Small intestine (tissue), 7 donors: ENCODE data around the gene CAMTA2. TPM values are rescaled to one million over a fixed set of nuclear protein-coding genes. Genes with fewer than 3 reads are reported as not detected.
A peak's percentile ranks its signal among the peaks of the same experiment; 100 is the strongest.

Experiments used
- DNase-seq, 2 donors: peaks; one replicate each; pipeline versions ENCODE4 v3.0.0 to v3.0.0-alpha.2; 2013
- FAIRE-seq: peaks from 2 replicates; lab custom pipeline; 2012; peaks lifted over from hg19 to GRCh38; lab: Jason Lieb, UNC
- H3K27ac ChIP-seq, 3 donors: one replicate each; pipeline ENCODE4 v1.5.1; 2013; ENCODE audit warnings: low read length in 2 of 3, mild to moderate bottlenecking in 2 of 3, control low read depth in 1 of 3, inconsistent platforms in 1 of 3, low read depth in 1 of 3, moderate library complexity in 1 of 3
- H3K27me3 ChIP-seq, 3 donors: one replicate each; pipeline ENCODE4 v1.6.1; 2013; ENCODE audit warnings: low read length in 3 of 3, inconsistent platforms in 1 of 3; ENCODE audit not compliant: control insufficient read depth in 3 of 3, insufficient read depth in 3 of 3
- H3K36me3 ChIP-seq, 3 donors: one replicate each; pipeline ENCODE4 v1.6.1; 2013; ENCODE audit warnings: low read length in 3 of 3, inconsistent platforms in 1 of 3, low read depth in 1 of 3, mild to moderate bottlenecking in 1 of 3, moderate library complexity in 1 of 3; ENCODE audit not compliant: control insufficient read depth in 3 of 3, insufficient read depth in 2 of 3
- H3K4me1 ChIP-seq, 3 donors: one replicate each; pipeline ENCODE4 v1.6.1; 2013; ENCODE audit warnings: low read length in 2 of 3, inconsistent platforms in 1 of 3, low read depth in 1 of 3, mild to moderate bottlenecking in 1 of 3, moderate library complexity in 1 of 3; ENCODE audit not compliant: control insufficient read depth in 3 of 3, insufficient read depth in 2 of 3
- H3K4me3 ChIP-seq, 3 donors: one replicate each; pipeline ENCODE4 v1.5.1; 2013; ENCODE audit warnings: low read length in 3 of 3, control low read depth in 1 of 3, inconsistent platforms in 1 of 3, low read depth in 1 of 3, mild to moderate bottlenecking in 1 of 3, moderate library complexity in 1 of 3
- H3K9me3 ChIP-seq, 2 donors: one replicate each; pipeline ENCODE4 v1.6.1; 2013; ENCODE audit warnings: low read depth in 1 of 2, low read length in 1 of 2; ENCODE audit not compliant: control insufficient read depth in 2 of 2, insufficient read depth in 1 of 2
- WGBS, 3 donors: extraction: QIAGEN DNeasy Blood & Tissue Kit; methylation state at CpG; one replicate each; pipeline ENCODE4 v1.1.7; 2013; 5-methylcytosine and 5-hydroxymethylcytosine counted together
- polyA plus RNA-seq, 4 donors: library from polyadenylated mRNA; stranded (reverse) in 3 of 4; unstranded in 1 of 4; fragments of 200-250 nt in 3 of 4; fragments of 120-200 nt in 1 of 4; gene quantifications; one replicate each; pipeline versions ENCODE4 v1.2.1 to v1.2.3, GENCODE V29; 2013
- donor health status: healthy with polysubstance abuse.
- donor health status: control.
- donor health status: control.
- donor health status: Bipolar disorder and iron deficiency.
- donor health status: healthy.

The CAMTA2 gene
- polyA plus RNA-seq, 4 donors, result 34.1 to 93.7 (median 58.6) TPM

DNA sequence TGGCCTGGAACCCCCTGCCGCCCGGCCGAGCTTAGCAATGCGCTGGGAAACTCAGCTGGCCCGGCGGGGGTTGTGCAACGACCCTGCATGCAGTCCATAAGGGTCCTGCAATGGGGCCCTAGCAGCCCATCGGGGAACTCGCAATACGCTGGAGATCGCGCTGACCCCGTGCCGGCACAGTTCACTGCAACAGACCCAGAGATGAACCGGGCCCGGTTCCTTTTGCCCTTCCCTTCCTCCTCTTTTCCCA lies 48.0 kb downstream of the CAMTA2 start:
- H3K27ac ChIP-seq, result peak overlapping the region; percentile 87 to 96 (median 93)
- FAIRE-seq (no peak), DNase-seq (no peak)
- H3K4me1 ChIP-seq, result peaks cover 4 to 22% (median 9%) of the 10 kb centered on the region in 3 donors
- H3K27me3 ChIP-seq, result no peaks in the 10 kb centered on the region
- WGBS, 3 donors, result 0 to 1% (median 0%) methylated on average over 9 to 16 of the region's 16 CpGs
- peaks cover 2 to 65% (median 15%) of the 10 kb centered on the region in 3 donors for H3K36me3 ChIP-seq
- peak overlapping the region; percentile 64 to 97 (median 92) for H3K4me3 ChIP-seq
- H3K9me3 ChIP-seq, result no peaks in the 10 kb centered on the region

DNA sequence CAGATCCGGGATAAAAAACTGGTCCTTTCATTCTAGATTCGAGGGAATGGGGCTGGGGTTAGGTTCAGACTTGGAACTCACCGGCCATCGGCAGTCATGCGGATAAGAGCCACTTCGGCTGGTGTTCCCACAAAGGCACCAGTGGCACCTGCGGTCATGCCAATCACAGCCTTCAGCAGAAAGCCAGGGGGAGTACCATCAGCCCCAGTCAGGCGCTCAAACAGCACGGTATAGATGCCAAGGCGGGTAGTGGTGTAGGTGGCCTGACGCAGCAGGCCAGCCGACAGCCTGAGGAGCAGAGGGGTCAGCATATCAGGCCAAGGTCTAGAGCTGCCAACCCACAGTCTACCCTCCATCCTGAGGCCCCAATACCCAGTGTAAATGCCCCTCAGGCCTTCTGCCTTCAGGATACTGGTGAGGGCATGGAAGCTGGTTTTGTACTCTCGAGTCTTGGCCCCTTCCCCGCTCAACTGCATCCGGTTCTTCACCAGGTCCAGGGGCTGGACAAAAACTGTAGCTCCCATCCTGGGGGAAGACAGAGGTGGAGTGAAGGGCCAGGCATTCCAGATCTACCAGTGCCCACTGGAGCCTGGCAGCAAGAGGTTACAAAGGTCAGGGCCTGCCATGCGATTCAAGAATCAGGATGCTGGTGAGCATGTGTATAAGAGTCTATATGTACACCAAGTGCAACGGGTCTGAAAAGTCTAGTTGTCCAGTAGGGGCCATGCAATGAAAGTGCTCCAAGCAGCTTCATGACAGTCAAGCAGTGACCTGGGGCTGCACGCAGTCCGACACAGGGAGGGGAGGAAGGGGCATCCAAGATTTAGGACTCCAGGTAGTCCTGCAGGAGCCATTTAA lies 48.6 kb downstream of the CAMTA2 start:
- FAIRE-seq, result no peak
- Histone ChIP-seq H3K36me3 (peaks cover 2 to 60% (median 12%) of the 10 kb centered on the region in 3 donors), H3K27ac (peak overlapping the region; percentile 87 to 96 (median 93)), H3K9me3 (no peaks in the 10 kb centered on the region), H3K4me3 (peak overlapping the region; percentile 64 to 97 (median 92)), H3K4me1 (peaks cover 4 to 26% (median 11%) of the 10 kb centered on the region in 3 donors), H3K27me3 (no peaks in the 10 kb centered on the region)
- peak; percentile 19 to 29 for DNase-seq
- WGBS, 3 donors, result 23 to 56% (median 41%) methylated on average over 18 to 19 of the region's 19 CpGs

GRCh38 chr17:4938069-4938491 lies 49.4 kb downstream of the CAMTA2 start:
- H3K27me3 ChIP-seq, result no peaks in the 10 kb centered on the region
- FAIRE-seq (no peak), DNase-seq (no peak)
- H3K27ac ChIP-seq, result no peak overlapping the region
- peaks cover 3 to 27% (median 12%) of the 10 kb centered on the region in 3 donors for H3K4me1 ChIP-seq
- no peaks in the 10 kb centered on the region for H3K9me3 ChIP-seq
- H3K36me3 ChIP-seq, result peaks cover 2 to 53% (median 8%) of the 10 kb centered on the region in 3 donors
- H3K4me3 ChIP-seq, result peak overlapping the region in 1 of 3 donors; percentile 92
- 91 to 97% (median 95%) methylated on average over 11 of the region's 11 CpGs for WGBS, 3 donors

DNA sequence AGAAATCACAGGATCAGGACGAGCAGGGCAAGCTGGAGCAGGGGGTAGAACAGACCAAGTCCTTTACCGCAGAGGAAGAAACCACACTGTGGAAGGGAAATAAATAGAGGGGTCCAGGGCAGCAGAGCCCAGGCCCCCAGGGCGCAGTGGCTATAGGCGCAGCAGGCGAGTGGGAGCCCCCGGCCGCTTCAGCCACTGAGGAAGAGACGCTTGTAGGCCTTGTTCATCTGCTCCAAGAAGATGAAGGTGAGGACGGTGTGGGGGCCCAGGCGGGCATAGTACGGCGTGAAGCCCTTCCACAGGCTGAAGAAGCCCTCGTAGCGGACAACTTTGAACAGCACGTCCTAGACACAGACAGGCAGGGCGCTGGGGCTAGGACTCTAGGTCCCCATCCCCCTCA lies 49.9 kb downstream of the CAMTA2 start:
- H3K4me3 ChIP-seq, result no peak overlapping the region
- DNase-seq, result no peak
- FAIRE-seq, result no peak
- H3K27me3 ChIP-seq, result no peaks in the 10 kb centered on the region
- H3K4me1 ChIP-seq, result peaks cover 3 to 27% (median 12%) of the 10 kb centered on the region in 3 donors
- H3K36me3 ChIP-seq, result peaks cover 2 to 53% (median 6%) of the 10 kb centered on the region in 3 donors
- H3K9me3 ChIP-seq, result no peaks in the 10 kb centered on the region
- 93 to 95% (median 95%) methylated on average over 15 to 16 of the region's 16 CpGs for WGBS, 3 donors
- H3K27ac ChIP-seq, result no peak overlapping the region

DNA sequence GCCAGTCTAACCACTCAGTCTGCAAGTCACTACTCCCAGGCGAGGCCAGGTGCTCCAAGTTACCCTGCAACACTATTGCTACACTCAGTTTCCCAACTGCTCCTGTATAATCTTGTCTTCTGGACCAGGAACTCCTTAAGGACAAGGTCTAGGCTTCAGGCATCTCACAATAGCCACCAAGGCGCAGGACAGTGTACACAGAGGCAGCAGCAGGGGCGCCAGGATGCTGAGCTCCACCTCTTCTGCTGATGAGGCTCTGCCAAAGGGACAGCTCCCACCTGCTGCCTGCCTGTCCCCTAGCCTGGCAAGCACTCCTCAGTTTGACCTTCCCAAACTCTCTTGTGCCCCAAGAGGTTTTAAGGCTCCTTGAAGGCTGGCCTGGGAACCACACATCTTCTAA lies 51.0 kb downstream of the CAMTA2 start:
- DNase-seq (no peak), FAIRE-seq (no peak)
- 87 to 89% (median 87%) methylated on average over 3 of the region's 3 CpGs for WGBS, 3 donors
- Histone ChIP-seq H3K4me1 (peaks cover 3 to 20% (median 11%) of the 10 kb centered on the region in 3 donors), H3K27ac (no peak overlapping the region), H3K9me3 (no peaks in the 10 kb centered on the region), H3K4me3 (no peak overlapping the region), H3K27me3 (no peaks in the 10 kb centered on the region), H3K36me3 (peaks cover 2 to 48% (median 3%) of the 10 kb centered on the region in 3 donors)

- FAIRE-seq, result no peak
- peaks cover 3 to 17% (median 7%) of the 10 kb centered on the region in 3 donors for H3K4me1 ChIP-seq
Observed at GRCh38 chr17:4935650-4936049, 51.8 kb downstream of the CAMTA2 start.

DNA sequence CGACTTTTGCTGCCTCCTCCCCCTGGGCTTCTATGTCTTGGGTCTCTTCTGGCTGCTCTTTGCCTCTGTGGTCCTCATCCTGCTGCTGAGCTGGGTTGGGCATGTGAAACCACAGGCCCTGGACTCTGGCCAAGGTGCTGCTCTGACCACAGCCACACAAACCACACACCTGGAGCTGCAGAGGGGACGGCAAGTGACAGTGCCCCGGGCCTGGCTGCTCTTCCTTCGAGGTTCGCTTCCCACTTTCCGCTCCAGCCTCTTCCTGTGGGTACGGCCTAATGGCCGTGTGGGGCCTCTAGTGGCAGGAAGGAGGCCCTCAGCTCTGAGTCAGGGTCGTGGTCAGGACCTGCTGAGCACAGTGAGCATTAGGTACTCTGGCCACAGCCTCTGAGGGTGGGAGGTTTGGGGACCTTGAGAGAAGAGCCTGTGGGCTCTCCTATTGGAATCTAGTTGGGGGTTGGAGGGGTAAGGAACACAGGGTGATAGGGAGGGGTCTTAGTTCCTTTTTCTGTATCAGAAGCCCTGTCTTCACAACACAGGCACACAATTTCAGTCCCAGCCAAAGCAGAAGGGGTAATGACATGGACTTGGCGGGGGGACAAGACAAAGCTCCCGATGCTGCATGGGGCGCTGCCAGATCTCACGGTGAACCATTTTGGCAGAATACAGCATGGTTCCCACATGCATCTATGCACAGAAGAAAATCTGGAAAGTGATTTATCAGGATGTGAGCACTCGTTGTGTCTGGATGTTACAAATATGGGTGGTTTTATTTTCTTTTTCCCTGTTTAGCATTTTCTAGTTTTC lies 53.1 kb downstream of the CAMTA2 start:
- no peak overlapping the region for H3K4me3 ChIP-seq
- H3K27ac ChIP-seq, result no peak overlapping the region
- DNase-seq, result peak in 1 of 2 donors; percentile 23
- peaks cover 2 to 50% (median 3%) of the 10 kb centered on the region in 3 donors for H3K36me3 ChIP-seq
- 32 to 48% (median 39%) methylated on average over 14 of the region's 14 CpGs for WGBS, 3 donors
- H3K27me3 ChIP-seq, result no peaks in the 10 kb centered on the region
- no peaks in the 10 kb centered on the region for H3K9me3 ChIP-seq
- no peak for FAIRE-seq
- peaks cover 3 to 17% (median 7%) of the 10 kb centered on the region in 3 donors for H3K4me1 ChIP-seq

More at GRCh38 chr17:4935650-4936049, 51.8 kb downstream of the CAMTA2 start:
- no peak overlapping the region for H3K4me3 ChIP-seq
- no peak for DNase-seq
- no peak overlapping the region for H3K27ac ChIP-seq
- H3K27me3 ChIP-seq, result no peaks in the 10 kb centered on the region
- no peaks in the 10 kb centered on the region for H3K9me3 ChIP-seq
- H3K36me3 ChIP-seq, result peaks cover 2 to 50% (median 3%) of the 10 kb centered on the region in 3 donors

DNA sequence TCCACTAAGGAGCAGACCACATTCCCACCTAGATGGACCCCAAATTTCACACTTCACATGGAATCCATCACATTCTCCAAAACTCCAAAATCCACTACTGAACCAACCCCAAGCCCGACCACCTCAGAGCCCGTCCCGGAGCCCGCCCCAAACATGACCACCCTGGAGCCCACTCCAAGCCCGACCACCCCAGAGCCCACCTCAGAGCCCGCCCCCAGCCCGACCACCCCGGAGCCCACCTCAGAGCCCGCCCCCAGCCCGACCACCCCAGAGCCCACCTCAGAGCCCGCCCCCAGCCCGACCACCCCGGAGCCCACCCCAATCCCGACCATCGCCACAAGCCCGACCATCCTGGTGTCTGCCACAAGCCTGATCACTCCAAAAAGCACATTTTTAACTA lies 53.8 kb downstream of the CAMTA2 start:
- DNase-seq (no peak), FAIRE-seq (no peak)
- no peaks in the 10 kb centered on the region for H3K27me3 ChIP-seq
- WGBS, 3 donors, result 74 to 76% (median 76%) methylated on average over 14 to 16 of the region's 16 CpGs
- H3K4me1 ChIP-seq, result peaks cover under 1 to 12% (median 7%) of the 10 kb centered on the region in 3 donors
- no peak overlapping the region for H3K27ac ChIP-seq
- H3K4me3 ChIP-seq, result no peak overlapping the region
- peaks cover 2 to 48% (median 3%) of the 10 kb centered on the region in 3 donors for H3K36me3 ChIP-seq
- no peaks in the 10 kb centered on the region for H3K9me3 ChIP-seq
